Endothelial cell of umbilical vein (primary cell): ENCODE results near the gene OR13A1. TPM values are rescaled to one million over a fixed set of nuclear protein-coding genes. Genes with fewer than 3 reads are reported as not detected.

Experiments
- BruUV-seq: library from RNA; stranded (reverse); fragments of 400-500 nt; replicated peaks from 2 replicates; lab custom pipeline; 2021; lab: Mats Ljungman, UMichigan
- CTCF ChIA-PET: fragments of 300-600, 350-600 bp; sonication (Branson Sonifier 250); formaldehyde crosslinking; loops from one replicate; lab custom pipeline; 2021; ENCODE audit warnings: antibody characterized with exemption, inconsistent platforms; lab: Charles Lee
- POLR2A ChIA-PET: fragments of 300-600, 350-600 bp; sonication (Branson Sonifier 250); formaldehyde crosslinking; loops from one replicate; lab custom pipeline; 2021; ENCODE audit warnings: antibody characterized with exemption, inconsistent platforms; lab: Charles Lee
- DNase-seq: peaks from one replicate; pipeline ENCODE4 v3.0.0-alpha.2; 2011; ENCODE audit warnings: low read depth, low spot score
- FAIRE-seq: peaks from 2 replicates; lab custom pipeline; 2011; peaks lifted over from hg19 to GRCh38; lab: Jason Lieb, UNC
- H2AFZ ChIP-seq: 2 replicates; pipeline ENCODE4 v1.6.0; 2012; ENCODE audit warnings: low read depth, low read length, control low read depth, inconsistent platforms
- H3K27ac ChIP-seq: 2 replicates; pipeline ENCODE4 v1.5.1; 2011; ENCODE audit warnings: low read depth, mild to moderate bottlenecking, control low read depth, low read length, moderate library complexity; ENCODE audit not compliant: insufficient read depth
- H3K27me3 ChIP-seq, 2 experiments: 2 replicates each; pipeline versions ENCODE4 v1.6.0 to v1.6.1; 2011; ENCODE audit warnings: low read length in 2 of 2, mixed read lengths in 1 of 2; ENCODE audit not compliant: control insufficient read depth in 2 of 2, insufficient read depth in 2 of 2
- H3K36me3 ChIP-seq, 2 experiments: 2 replicates in 1 of 2; 3 replicates in 1 of 2; pipeline ENCODE4 v1.5.1; 2011; ENCODE audit warnings: low read length in 2 of 2, mild to moderate bottlenecking in 1 of 2, moderate library complexity in 1 of 2; ENCODE audit not compliant: control insufficient read depth in 2 of 2, insufficient read depth in 2 of 2; ENCODE audit errors: extremely low read depth in 1 of 2
- H3K4me1 ChIP-seq: 3 replicates; pipeline ENCODE4 v1.5.1; 2011; ENCODE audit warnings: mild to moderate bottlenecking, low read length; ENCODE audit not compliant: control insufficient read depth, insufficient read depth; ENCODE audit errors: extremely low read depth
- H3K4me2 ChIP-seq: 2 replicates; pipeline ENCODE4 v1.6.1; 2011; ENCODE audit warnings: low read length, control low read depth, mixed read lengths; ENCODE audit not compliant: insufficient read depth
- H3K4me3 ChIP-seq, 3 experiments: fragments of 200-600 bp in 1 of 3; sonication (generic), shearing (Covaris generic) in 1 of 3; replicated peaks in 1 of 3; 2 replicates each; pipeline ENCODE4 v1.5.1; 2011 to 2016; ENCODE audit warnings: control low read depth in 3 of 3, low read length in 3 of 3, mild to moderate bottlenecking in 2 of 3, inconsistent platforms in 1 of 3, low read depth in 1 of 3, moderate library complexity in 1 of 3; ENCODE audit not compliant: insufficient read depth in 1 of 3
- H3K79me2 ChIP-seq: 2 replicates; pipeline ENCODE4 v1.6.0; 2012; ENCODE audit warnings: low read length, inconsistent platforms; ENCODE audit not compliant: control insufficient read depth, insufficient read depth
- H3K9ac ChIP-seq: replicated peaks from 2 replicates; pipeline ENCODE3; 2011; ENCODE audit warnings: low read length, control low read depth; ENCODE audit not compliant: insufficient read depth; ENCODE audit errors: extremely low read depth
- H3K9me1 ChIP-seq: replicated peaks from 3 replicates; pipeline ENCODE4 v1.6.0; 2011; ENCODE audit warnings: mild to moderate bottlenecking, low read length; ENCODE audit not compliant: control insufficient read depth, insufficient read depth; ENCODE audit errors: extremely low read depth
- H3K9me3 ChIP-seq: replicated peaks from 2 replicates; pipeline ENCODE4 v1.5.1; 2012; ENCODE audit warnings: low read length, inconsistent platforms; ENCODE audit not compliant: control insufficient read depth, insufficient read depth
- H4K20me1 ChIP-seq: replicated peaks from 2 replicates; pipeline ENCODE3; 2011; ENCODE audit warnings: mild to moderate bottlenecking, low read length; ENCODE audit not compliant: control insufficient read depth, insufficient read depth; ENCODE audit errors: extremely low read depth
- EZH2 ChIP-seq: IDR thresholded peaks from 2 replicates; pipeline ENCODE4 v1.6.1; 2012; ENCODE audit warnings: borderline replicate concordance, low read depth, mild to moderate bottlenecking, moderate library complexity, low read length, inconsistent platforms; ENCODE audit not compliant: severe bottlenecking
- FOS ChIP-seq: IDR thresholded peaks from 2 replicates; pipeline ENCODE4 v1.6.1; 2011; ENCODE audit warnings: mild to moderate bottlenecking, low read length, moderate library complexity, borderline replicate concordance; ENCODE audit not compliant: insufficient read depth
- GATA2 ChIP-seq: IDR thresholded peaks from 2 replicates; pipeline ENCODE4 v1.7.0; 2011; ENCODE audit warnings: low read depth, mild to moderate bottlenecking, moderate library complexity, mixed read lengths, low read length; ENCODE audit not compliant: insufficient read length, insufficient read depth
- JUN ChIP-seq: IDR thresholded peaks from 2 replicates; pipeline ENCODE4 v1.6.1; 2011; ENCODE audit warnings: borderline replicate concordance, low read depth; ENCODE audit not compliant: insufficient read length, insufficient read depth
- MYC ChIP-seq: IDR thresholded peaks from one replicate; pipeline ENCODE4 v1.6.1; 2011; ENCODE audit warnings: mild to moderate bottlenecking, low read depth, low read length
- POLR2A ChIP-seq: IDR thresholded peaks from 2 replicates; pipeline ENCODE4 v1.6.1; 2012; ENCODE audit warnings: low read depth, mild to moderate bottlenecking, control low read depth, low read length
- POLR2AphosphoS5 ChIP-seq: IDR thresholded peaks from 2 replicates; pipeline ENCODE4 v1.6.1; 2012; ENCODE audit warnings: low read depth, mild to moderate bottlenecking, control low read depth, low read length, moderate library complexity; ENCODE audit not compliant: insufficient read depth
- dilution Hi-C: fragments of 300-500 bp; cut with MboI; formaldehyde crosslinking; loops from one replicate; pipeline ENCODE4 v1.15.0; 2019; ENCODE audit warnings: low sequenced_read_pairs; ENCODE audit not compliant: extremely low pct_ligation_motif_present
- intact Hi-C: fragments of 100-400 bp; cut with micrococcal nuclease; formaldehyde crosslinking; loops from one replicate; pipeline ENCODE4 v1.10.0; 2022
- polyA plus RNA-seq, 4 experiments: library from polyadenylated mRNA; depleted of rRNA in 3 of 4; stranded (reverse) in 3 of 4; unstranded in 1 of 4; fragments of >200 nt; gene quantifications; 2 replicates each; pipeline versions ENCODE4 v1.2.1 to v1.2.3, GENCODE V29; 2011 to 2012; ENCODE audit warnings: missing spikeins in 1 of 4
- total RNA-seq: library from RNA; stranded (reverse); gene quantifications from 2 replicates; pipeline ENCODE4 v1.2.3, GENCODE V29; 2021
- TF ChIP-seq, protein P1 (sequence below), 2 donors: IDR thresholded peaks; 1 replicate in 1 of 2; 2 replicates in 1 of 2; pipeline ENCODE4 v1.5.1; 2011; ENCODE audit warnings: low read length in 2 of 2, mild to moderate bottlenecking in 2 of 2, moderate library complexity in 2 of 2, control low read depth in 1 of 2, inconsistent platforms in 1 of 2, low read depth in 1 of 2; ENCODE audit not compliant: insufficient read depth in 1 of 2; ENCODE audit errors: extremely low read depth in 1 of 2
- TF ChIP-seq, protein P2 (sequence below): IDR thresholded peaks from 2 replicates; pipeline ENCODE4 v1.6.1; 2011; ENCODE audit not compliant: insufficient read depth, insufficient read length

The OR13A1 gene
- total and polyA plus RNA-seq, 2 donors (not counting 3 experiments of a cell fraction or from before 2014, with no cell fraction given) = not detected

DNA sequence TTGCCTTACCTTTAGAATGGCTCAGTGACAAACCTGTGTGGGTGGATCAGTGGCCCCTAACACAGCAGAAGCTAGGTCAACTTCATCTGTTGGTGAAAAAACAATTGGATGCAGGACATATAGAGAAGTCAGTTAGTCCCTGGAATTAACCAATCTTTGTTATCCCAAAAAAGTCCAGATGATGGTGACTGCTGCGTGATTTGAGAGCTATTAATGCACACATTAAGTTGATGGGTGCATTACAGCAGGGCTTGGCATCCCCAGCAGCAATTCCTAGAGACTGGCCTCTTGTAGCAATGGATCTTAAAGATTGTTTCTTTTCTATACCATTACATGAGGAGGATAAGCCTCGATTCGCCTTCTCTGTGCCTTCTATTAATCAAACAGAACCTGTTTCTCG lies 33.3 kb downstream of the OR13A1 start:
- POLR2A ChIA-PET = no interaction called here
- no peaks in the 10 kb centered on the region for H3K4me1 ChIP-seq
- dilution Hi-C loops (no loop called here), intact Hi-C loops (no loop called here)
- FAIRE-seq (no peak), DNase-seq (no peak)
- H3K79me2 ChIP-seq = no peaks in the 10 kb centered on the region
- no peak overlapping the region for H3K4me2 ChIP-seq
- H3K9me1 ChIP-seq = no peaks in the 10 kb centered on the region
- peaks cover 20 to 25% of the 10 kb centered on the region in 2 experiments for H3K27me3 ChIP-seq
- no TSS peak for BruUV-seq
- H4K20me1 ChIP-seq = no peaks in the 10 kb centered on the region
- no peaks in the 10 kb centered on the region for H3K36me3 ChIP-seq
- no peak for TF ChIP-seq GATA2
- no peak for TF ChIP-seq POLR2A
- CTCF ChIA-PET = interaction anchor here (1.2 to 2.1 kb wide), 3 partner anchors 18 to 47 kb away, joined by 3 to 6 read pairs (median 3); no protein-coding TSS in a partner anchor
- no peak overlapping the region for H3K9ac ChIP-seq
- no peak overlapping the region for H3K4me3 ChIP-seq
- no peak overlapping the region for H3K27ac ChIP-seq
- H2AFZ ChIP-seq = no peak overlapping the region
- H3K9me3 ChIP-seq = no peaks in the 10 kb centered on the region

- CTCF ChIA-PET = no interaction called here
- H3K9ac ChIP-seq = no peak overlapping the region
- H3K9me3 ChIP-seq = no peaks in the 10 kb centered on the region
- no peak overlapping the region for H3K4me2 ChIP-seq
- peaks cover 20 to 25% of the 10 kb centered on the region in 2 experiments for H3K27me3 ChIP-seq
- H3K9me1 ChIP-seq = no peaks in the 10 kb centered on the region
- H3K79me2 ChIP-seq = no peaks in the 10 kb centered on the region
- DNase-seq (no peak), FAIRE-seq (no peak)
- TF ChIP-seq EZH2 (no peak), POLR2A (no peak), JUN (no peak), GATA2 (no peak), POLR2AphosphoS5 (no peak), FOS (no peak), MYC (no peak)
- TF ChIP-seq, protein P1, sequence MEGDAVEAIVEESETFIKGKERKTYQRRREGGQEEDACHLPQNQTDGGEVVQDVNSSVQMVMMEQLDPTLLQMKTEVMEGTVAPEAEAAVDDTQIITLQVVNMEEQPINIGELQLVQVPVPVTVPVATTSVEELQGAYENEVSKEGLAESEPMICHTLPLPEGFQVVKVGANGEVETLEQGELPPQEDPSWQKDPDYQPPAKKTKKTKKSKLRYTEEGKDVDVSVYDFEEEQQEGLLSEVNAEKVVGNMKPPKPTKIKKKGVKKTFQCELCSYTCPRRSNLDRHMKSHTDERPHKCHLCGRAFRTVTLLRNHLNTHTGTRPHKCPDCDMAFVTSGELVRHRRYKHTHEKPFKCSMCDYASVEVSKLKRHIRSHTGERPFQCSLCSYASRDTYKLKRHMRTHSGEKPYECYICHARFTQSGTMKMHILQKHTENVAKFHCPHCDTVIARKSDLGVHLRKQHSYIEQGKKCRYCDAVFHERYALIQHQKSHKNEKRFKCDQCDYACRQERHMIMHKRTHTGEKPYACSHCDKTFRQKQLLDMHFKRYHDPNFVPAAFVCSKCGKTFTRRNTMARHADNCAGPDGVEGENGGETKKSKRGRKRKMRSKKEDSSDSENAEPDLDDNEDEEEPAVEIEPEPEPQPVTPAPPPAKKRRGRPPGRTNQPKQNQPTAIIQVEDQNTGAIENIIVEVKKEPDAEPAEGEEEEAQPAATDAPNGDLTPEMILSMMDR (IDR thresholded peaks at IDR 0.05; ENCODE audit: extremely low read depth in 1 of 2, insufficient read depth in 1 of 2, low read depth in 1 of 2, low read length in 2 of 2) = no peak
- TF ChIP-seq, protein P2, sequence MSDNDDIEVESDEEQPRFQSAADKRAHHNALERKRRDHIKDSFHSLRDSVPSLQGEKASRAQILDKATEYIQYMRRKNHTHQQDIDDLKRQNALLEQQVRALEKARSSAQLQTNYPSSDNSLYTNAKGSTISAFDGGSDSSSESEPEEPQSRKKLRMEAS = no peak
- no peak overlapping the region for H3K27ac ChIP-seq
- H3K4me3 ChIP-seq = no peak overlapping the region
- dilution Hi-C loops = no loop called here
- no TSS peak for BruUV-seq
- H3K4me1 ChIP-seq = no peaks in the 10 kb centered on the region
- intact Hi-C loops = no loop called here
- POLR2A ChIA-PET = no interaction called here
- no peaks in the 10 kb centered on the region for H3K36me3 ChIP-seq
- no peaks in the 10 kb centered on the region for H4K20me1 ChIP-seq
- H2AFZ ChIP-seq = no peak overlapping the region
Observed at GRCh38 chr10:45280113-45280760, 35.2 kb downstream of the OR13A1 start.
